Endothelial cell of umbilical vein (primary cell): Measurements from ENCODE around the gene SLC7A8.

ENCODE experiments used
- EZH2 ChIP-seq: IDR thresholded peaks from 2 replicates; pipeline ENCODE4 v1.6.1; 2012; ENCODE audit warnings: borderline replicate concordance, low read depth, mild to moderate bottlenecking, moderate library complexity, low read length, inconsistent platforms; ENCODE audit not compliant: severe bottlenecking
- TF ChIP-seq, protein P1 (sequence below), 2 donors: IDR thresholded peaks; 1 replicate in 1 of 2; 2 replicates in 1 of 2; pipeline ENCODE4 v1.5.1; 2011; ENCODE audit warnings: low read length in 2 of 2, mild to moderate bottlenecking in 2 of 2, moderate library complexity in 2 of 2, control low read depth in 1 of 2, inconsistent platforms in 1 of 2, low read depth in 1 of 2; ENCODE audit not compliant: insufficient read depth in 1 of 2; ENCODE audit errors: extremely low read depth in 1 of 2
- TF ChIP-seq, protein P2 (sequence below): IDR thresholded peaks from 2 replicates; pipeline ENCODE4 v1.6.1; 2011; ENCODE audit not compliant: insufficient read depth, insufficient read length

DNA sequence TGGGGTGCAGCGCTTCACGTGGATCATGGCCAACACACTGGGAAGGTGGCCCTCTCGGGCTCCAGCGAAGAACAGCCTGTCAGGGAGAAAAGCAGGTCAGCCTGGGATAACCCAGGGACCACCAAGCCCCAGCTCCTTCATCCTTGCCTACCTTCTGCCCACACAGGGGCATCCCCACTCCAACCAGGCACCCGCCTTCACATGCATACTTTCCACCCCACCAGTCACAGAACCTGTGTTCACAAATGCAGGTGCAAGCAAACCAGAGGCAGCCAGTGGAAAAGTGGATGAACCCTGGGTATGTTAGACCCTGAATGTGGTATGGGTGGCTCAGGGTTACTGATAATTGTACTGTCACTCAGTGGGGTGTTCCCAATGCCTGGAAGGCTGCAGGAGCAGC lies 52.0 kb downstream of the SLC7A8 start:
- TF ChIP-seq, protein P1, sequence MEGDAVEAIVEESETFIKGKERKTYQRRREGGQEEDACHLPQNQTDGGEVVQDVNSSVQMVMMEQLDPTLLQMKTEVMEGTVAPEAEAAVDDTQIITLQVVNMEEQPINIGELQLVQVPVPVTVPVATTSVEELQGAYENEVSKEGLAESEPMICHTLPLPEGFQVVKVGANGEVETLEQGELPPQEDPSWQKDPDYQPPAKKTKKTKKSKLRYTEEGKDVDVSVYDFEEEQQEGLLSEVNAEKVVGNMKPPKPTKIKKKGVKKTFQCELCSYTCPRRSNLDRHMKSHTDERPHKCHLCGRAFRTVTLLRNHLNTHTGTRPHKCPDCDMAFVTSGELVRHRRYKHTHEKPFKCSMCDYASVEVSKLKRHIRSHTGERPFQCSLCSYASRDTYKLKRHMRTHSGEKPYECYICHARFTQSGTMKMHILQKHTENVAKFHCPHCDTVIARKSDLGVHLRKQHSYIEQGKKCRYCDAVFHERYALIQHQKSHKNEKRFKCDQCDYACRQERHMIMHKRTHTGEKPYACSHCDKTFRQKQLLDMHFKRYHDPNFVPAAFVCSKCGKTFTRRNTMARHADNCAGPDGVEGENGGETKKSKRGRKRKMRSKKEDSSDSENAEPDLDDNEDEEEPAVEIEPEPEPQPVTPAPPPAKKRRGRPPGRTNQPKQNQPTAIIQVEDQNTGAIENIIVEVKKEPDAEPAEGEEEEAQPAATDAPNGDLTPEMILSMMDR (IDR thresholded peaks at IDR 0.05; ENCODE audit: extremely low read depth in 1 of 2, insufficient read depth in 1 of 2, low read depth in 1 of 2, low read length in 2 of 2) = no peak
- no peak for TF ChIP-seq EZH2
- TF ChIP-seq, protein P2, sequence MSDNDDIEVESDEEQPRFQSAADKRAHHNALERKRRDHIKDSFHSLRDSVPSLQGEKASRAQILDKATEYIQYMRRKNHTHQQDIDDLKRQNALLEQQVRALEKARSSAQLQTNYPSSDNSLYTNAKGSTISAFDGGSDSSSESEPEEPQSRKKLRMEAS = no peak
